ENCODE measurements around the gene CTNNA2.

- TF ChIP-seq POLR2A (IDR thresholded peaks at IDR 0.05) (no peak), CTCF (IDR thresholded peaks at IDR 0.05) (no peak), EP300 (IDR thresholded peaks at IDR 0.05) (no peak)
Measured at GRCh38 chr2:80396276-80396675, 883.4 kb downstream of the CTNNA2 start.
